CD4-positive, alpha-beta T cell treated with Interleukin-15 for 1 hour (primary cell): ENCODE results near the gene PWWP2A.
"Not testable (repeated sequence)": the region's sequence is repeated elsewhere in the genome, so short reads cannot be mapped to it uniquely, and the experiment has no call there.

ENCODE experiments used
- DNase-seq: peaks from one replicate; pipeline ENCODE4 v3.0.0-alpha.2; 2020

Gene PWWP2A

DNA sequence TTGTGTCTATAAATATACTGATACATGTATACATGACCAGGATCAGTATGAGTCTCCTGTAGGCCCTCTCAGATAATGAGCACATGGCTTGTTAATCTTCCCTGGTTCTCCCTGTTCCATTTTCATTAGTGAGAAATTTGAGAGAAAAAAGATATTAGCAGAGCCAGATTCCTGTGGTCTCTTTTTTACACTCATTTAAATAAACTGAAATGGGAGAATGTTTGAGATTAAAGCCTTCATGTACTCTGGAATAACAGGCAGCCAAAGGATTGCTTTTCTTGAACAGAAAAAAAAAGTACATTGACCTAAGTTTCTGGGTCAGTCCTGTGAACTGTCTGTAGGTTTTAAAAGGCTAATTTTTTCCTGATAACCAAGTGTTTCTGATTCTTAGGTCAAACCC is 44.2 kb downstream of the PWWP2A start:
- DNase-seq = no peak

DNA sequence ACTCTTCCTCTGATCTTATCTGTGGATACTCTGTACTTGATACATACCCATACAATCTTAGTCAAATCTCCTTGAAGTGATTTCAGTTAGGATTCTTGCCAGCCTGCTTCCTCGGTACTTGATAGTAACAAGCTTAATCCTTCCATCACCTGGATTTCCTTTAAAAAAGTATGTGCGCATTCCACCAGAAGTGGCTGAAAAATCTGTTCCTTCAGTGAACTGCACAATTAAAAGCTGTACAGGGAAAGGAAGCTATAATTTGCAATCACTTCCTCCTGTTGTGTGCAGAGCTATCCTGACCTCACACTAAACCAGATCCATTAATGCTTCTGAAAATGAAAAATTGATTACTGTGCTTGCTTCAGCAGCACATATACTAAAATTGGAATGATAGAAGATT is 47.3 kb downstream of the PWWP2A start:
- DNase-seq = no peak

- DNase-seq = no peak
Observed at GRCh38 chr5:160071516-160071915, 47.7 kb downstream of the PWWP2A start.

DNA sequence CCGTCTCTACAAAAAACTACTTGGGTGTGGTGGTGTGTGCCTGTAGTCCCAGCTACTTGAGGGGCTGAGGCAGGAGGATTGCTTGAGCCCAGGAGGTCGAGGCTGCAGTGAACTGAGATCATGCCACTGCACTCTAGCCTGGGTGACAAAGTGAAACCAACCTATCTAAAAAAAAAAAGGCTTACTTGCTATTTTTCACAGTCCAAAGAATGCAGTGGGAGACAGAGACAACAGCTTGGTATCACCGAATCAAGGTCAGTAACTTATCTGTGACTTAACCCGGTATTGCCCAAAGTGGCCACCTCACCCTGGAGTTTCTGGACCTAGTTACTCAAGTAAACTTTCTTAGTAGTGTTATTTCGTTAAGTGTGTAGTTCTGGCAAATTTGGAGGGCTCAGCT is 50.1 kb downstream of the PWWP2A start:
- DNase-seq = not testable (repeated sequence)

- no peak for DNase-seq
Observed at GRCh38 chr5:160064995-160065614, 54.1 kb downstream of the PWWP2A start.

GRCh38 chr5:160064417-160064810 is 54.8 kb downstream of the PWWP2A start:
- no peak for DNase-seq

- no peak for DNase-seq
Observed at GRCh38 chr5:160061770-160062169, 57.5 kb downstream of the PWWP2A start.

DNA sequence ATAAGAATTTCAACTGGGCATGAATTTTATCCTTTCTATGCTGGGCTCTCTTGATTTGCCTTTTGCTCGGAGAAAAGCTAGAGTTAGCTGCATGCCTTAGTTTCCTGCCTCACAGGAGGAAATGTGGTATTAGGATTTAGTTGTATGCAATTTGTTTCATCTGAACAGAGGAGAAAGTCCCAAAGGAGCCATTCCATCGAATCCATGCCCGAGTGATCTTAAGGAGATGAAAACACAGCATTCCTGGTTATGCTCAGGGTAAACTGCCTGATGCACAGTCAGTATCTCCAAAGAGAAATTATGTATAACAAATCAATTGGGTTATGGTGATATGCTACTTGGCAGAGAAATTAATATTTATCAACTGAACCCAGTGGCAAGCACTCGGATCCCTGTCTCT is 59.2 kb downstream of the PWWP2A start:
- no peak for DNase-seq

DNA sequence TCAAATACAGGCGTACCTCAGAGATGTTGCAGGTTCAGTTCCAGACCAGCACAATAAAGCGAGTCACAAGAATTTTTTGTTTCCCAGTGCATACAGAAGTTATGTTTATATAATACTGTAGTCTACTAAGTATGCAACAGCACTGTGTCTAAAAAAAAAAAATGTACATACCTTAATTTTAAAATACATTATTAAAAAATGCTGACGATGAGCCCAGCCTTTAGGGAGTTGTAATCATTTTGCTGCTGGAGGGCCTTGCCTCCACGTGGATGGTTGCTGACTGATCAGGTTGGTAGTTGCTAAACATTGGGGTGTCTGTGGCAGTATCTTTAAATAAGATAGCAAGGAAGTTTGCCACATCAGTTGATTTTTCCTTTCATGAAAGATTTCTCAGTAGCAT is 62.0 kb downstream of the PWWP2A start:
- DNase-seq = no peak

GRCh38 chr5:160054831-160055230 is 64.4 kb downstream of the PWWP2A start:
- no peak for DNase-seq

DNA sequence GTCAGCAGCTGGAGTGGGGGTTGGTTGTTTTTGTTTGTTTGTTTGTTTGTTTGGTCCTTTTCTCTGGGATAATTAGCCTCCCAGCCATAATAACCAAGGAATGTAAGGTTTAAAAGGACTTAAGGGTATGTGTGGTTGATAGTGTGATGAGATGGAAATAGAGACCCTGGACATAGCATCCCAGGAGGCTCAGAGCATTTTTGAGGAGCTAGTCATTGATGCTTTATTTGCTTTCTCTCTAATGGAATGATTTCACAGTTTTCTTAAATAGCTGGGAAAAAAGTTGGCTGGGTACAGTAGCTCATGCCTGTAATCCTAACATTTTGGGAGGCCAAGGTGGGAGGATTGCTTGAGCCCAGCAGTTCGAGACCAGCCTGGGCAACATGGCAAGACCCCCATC is 65.2 kb downstream of the PWWP2A start:
- DNase-seq = no peak

DNA sequence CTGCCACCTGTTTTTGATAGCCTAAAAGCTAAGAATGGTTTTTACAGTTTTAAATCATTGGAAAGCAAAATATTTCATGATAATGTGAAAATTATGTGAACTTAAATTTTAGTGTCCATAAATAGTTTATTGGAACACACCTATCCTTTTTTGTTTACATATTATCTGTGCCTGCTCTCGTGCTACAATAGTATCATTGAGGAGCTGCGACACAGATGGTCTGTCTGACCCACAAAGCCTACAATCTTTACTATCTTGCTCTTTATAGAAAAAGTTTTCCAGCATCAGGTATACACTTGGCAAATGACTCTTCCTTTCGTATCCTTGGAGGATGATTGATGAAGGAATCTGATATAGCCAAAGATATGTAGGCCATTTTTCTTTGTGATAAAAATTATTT is 70.2 kb downstream of the PWWP2A start:
- no peak for DNase-seq

GRCh38 chr5:160048131-160048530 is 71.1 kb downstream of the PWWP2A start:
- DNase-seq = no peak

- no peak for DNase-seq
Observed at GRCh38 chr5:160047423-160047822, 71.8 kb downstream of the PWWP2A start.

- no peak for DNase-seq
Observed at GRCh38 chr5:160044967-160045366, 74.3 kb downstream of the PWWP2A start.

- no peak for DNase-seq
Observed at GRCh38 chr5:160044391-160044804, 74.9 kb downstream of the PWWP2A start.

GRCh38 chr5:160042671-160043070 is 76.6 kb downstream of the PWWP2A start:
- DNase-seq = no peak
